ENCODE data around the gene TMEM218.

The TMEM218 gene

GRCh38 chr11:125128450-125128849 lies 17.0 kb upstream of the TMEM218 start:
- no peak overlapping the region for H3K9ac ChIP-seq (ENCODE audit: low read length)
- no peaks in the 10 kb centered on the region for H3K4me1 ChIP-seq (ENCODE audit: insufficient read depth, low read length)
- no peaks in the 10 kb centered on the region for H3K27me3 ChIP-seq (ENCODE audit: control insufficient read depth in 1 of 2, insufficient read depth in 2 of 2, low read length in 2 of 2)
- H3K4me3 ChIP-seq (ENCODE audit: low read depth in 1 of 2, low read length in 2 of 2), result no peak overlapping the region
- no peak overlapping the region for H3K27ac ChIP-seq (ENCODE audit: low read depth, low read length)
- H3K36me3 ChIP-seq (ENCODE audit: insufficient read depth, low read length), result no peaks in the 10 kb centered on the region
- H3K9me3 ChIP-seq (ENCODE audit: low read length), result no peaks in the 10 kb centered on the region

GRCh38 chr11:125124618-125124992 lies 13.2 kb upstream of the TMEM218 start:
- H3K9me3 ChIP-seq (ENCODE audit: low read length), result no peaks in the 10 kb centered on the region
- no peak overlapping the region for H3K4me3 ChIP-seq (ENCODE audit: low read depth in 1 of 2, low read length in 2 of 2)
- H3K27ac ChIP-seq (ENCODE audit: low read depth, low read length), result no peak overlapping the region
- no peaks in the 10 kb centered on the region for H3K4me1 ChIP-seq (ENCODE audit: insufficient read depth, low read length)
- H3K9ac ChIP-seq (ENCODE audit: low read length), result no peak overlapping the region
- H3K36me3 ChIP-seq (ENCODE audit: insufficient read depth, low read length), result no peaks in the 10 kb centered on the region
- H3K27me3 ChIP-seq (ENCODE audit: control insufficient read depth in 1 of 2, insufficient read depth in 2 of 2, low read length in 2 of 2), result no peaks in the 10 kb centered on the region

GRCh38 chr11:125123947-125124617 lies 12.7 kb upstream of the TMEM218 start:
- no peak overlapping the region for H3K27ac ChIP-seq (ENCODE audit: low read depth, low read length)
- H3K36me3 ChIP-seq (ENCODE audit: insufficient read depth, low read length), result no peaks in the 10 kb centered on the region
- no peaks in the 10 kb centered on the region for H3K4me1 ChIP-seq (ENCODE audit: insufficient read depth, low read length)
- H3K4me3 ChIP-seq (ENCODE audit: low read depth in 1 of 2, low read length in 2 of 2), result peak overlapping the region in 1 of 2 donors; percentile 5
- no peaks in the 10 kb centered on the region for H3K9me3 ChIP-seq (ENCODE audit: low read length)
- no peaks in the 10 kb centered on the region for H3K27me3 ChIP-seq (ENCODE audit: control insufficient read depth in 1 of 2, insufficient read depth in 2 of 2, low read length in 2 of 2)
- H3K9ac ChIP-seq (ENCODE audit: low read length), result no peak overlapping the region

GRCh38 chr11:125123194-125123946 lies 11.9 kb upstream of the TMEM218 start:
- no peak overlapping the region for H3K27ac ChIP-seq (ENCODE audit: low read depth, low read length)

GRCh38 chr11:125117429-125117828 lies 6.0 kb upstream of the TMEM218 start:
- no peak overlapping the region for H3K9ac ChIP-seq (ENCODE audit: low read length)
- no peaks in the 10 kb centered on the region for H3K36me3 ChIP-seq (ENCODE audit: insufficient read depth, low read length)
- H3K4me3 ChIP-seq (ENCODE audit: low read depth in 1 of 2, low read length in 2 of 2), result no peak overlapping the region

More at GRCh38 chr11:125123194-125123946, 11.9 kb upstream of the TMEM218 start:
- Histone ChIP-seq H3K4me1 (ENCODE audit: insufficient read depth, low read length) (no peaks in the 10 kb centered on the region), H3K9ac (ENCODE audit: low read length) (no peak overlapping the region), H3K36me3 (ENCODE audit: insufficient read depth, low read length) (no peaks in the 10 kb centered on the region), H3K9me3 (ENCODE audit: low read length) (no peaks in the 10 kb centered on the region), H3K4me3 (ENCODE audit: low read depth in 1 of 2, low read length in 2 of 2) (peak overlapping the region in 1 of 2 donors; percentile 5), H3K27me3 (ENCODE audit: control insufficient read depth in 1 of 2, insufficient read depth in 2 of 2, low read length in 2 of 2) (no peaks in the 10 kb centered on the region)

GRCh38 chr11:125114518-125114917 lies 3.1 kb upstream of the TMEM218 start:
- Histone ChIP-seq H3K27me3 (ENCODE audit: control insufficient read depth in 1 of 2, insufficient read depth in 2 of 2, low read length in 2 of 2) (peaks cover 0 to 7% of the 10 kb centered on the region in 2 donors), H3K4me1 (ENCODE audit: insufficient read depth, low read length) (peaks cover 13% of the 10 kb centered on the region), H3K36me3 (ENCODE audit: insufficient read depth, low read length) (no peaks in the 10 kb centered on the region), H3K4me3 (ENCODE audit: low read depth in 1 of 2, low read length in 2 of 2) (no peak overlapping the region), H3K27ac (ENCODE audit: low read depth, low read length) (no peak overlapping the region), H3K9me3 (ENCODE audit: low read length) (no peaks in the 10 kb centered on the region), H3K9ac (ENCODE audit: low read length) (no peak overlapping the region)

More at GRCh38 chr11:125117429-125117828, 6.0 kb upstream of the TMEM218 start:
- Histone ChIP-seq H3K27ac (ENCODE audit: low read depth, low read length) (no peak overlapping the region), H3K9me3 (ENCODE audit: low read length) (no peaks in the 10 kb centered on the region), H3K27me3 (ENCODE audit: control insufficient read depth in 1 of 2, insufficient read depth in 2 of 2, low read length in 2 of 2) (peaks cover 0 to 7% of the 10 kb centered on the region in 2 donors), H3K4me1 (ENCODE audit: insufficient read depth, low read length) (no peaks in the 10 kb centered on the region)

GRCh38 chr11:125112208-125112604 lies 780 bp upstream of the TMEM218 start:
- H3K27ac ChIP-seq (ENCODE audit: low read depth, low read length), result no peak overlapping the region
- peaks cover 13% of the 10 kb centered on the region for H3K4me1 ChIP-seq (ENCODE audit: insufficient read depth, low read length)
- no peaks in the 10 kb centered on the region for H3K9me3 ChIP-seq (ENCODE audit: low read length)
- peaks cover 0 to under 1% of the 10 kb centered on the region in 2 donors for H3K27me3 ChIP-seq (ENCODE audit: control insufficient read depth in 1 of 2, insufficient read depth in 2 of 2, low read length in 2 of 2)
- peak overlapping the region in 1 of 2 donors; percentile 97 for H3K4me3 ChIP-seq (ENCODE audit: low read depth in 1 of 2, low read length in 2 of 2)
- no peaks in the 10 kb centered on the region for H3K36me3 ChIP-seq (ENCODE audit: insufficient read depth, low read length)
- H3K9ac ChIP-seq (ENCODE audit: low read length), result no peak overlapping the region

GRCh38 chr11:125111001-125111342 lies 454 bp downstream of the TMEM218 start:
- Histone ChIP-seq H3K4me3 (ENCODE audit: low read depth in 1 of 2, low read length in 2 of 2) (peak overlapping the region; percentile 78 to 97), H3K9ac (ENCODE audit: low read length) (peak overlapping the region; percentile 87), H3K9me3 (ENCODE audit: low read length) (no peaks in the 10 kb centered on the region)

GRCh38 chr11:125110506-125110905 lies 920 bp downstream of the TMEM218 start:
- no peaks in the 10 kb centered on the region for H3K36me3 ChIP-seq (ENCODE audit: insufficient read depth, low read length)
- H3K4me3 ChIP-seq (ENCODE audit: low read depth in 1 of 2, low read length in 2 of 2), result no peak overlapping the region
- H3K9me3 ChIP-seq (ENCODE audit: low read length), result no peaks in the 10 kb centered on the region
- no peak overlapping the region for H3K9ac ChIP-seq (ENCODE audit: low read length)
- H3K4me1 ChIP-seq (ENCODE audit: insufficient read depth, low read length), result peaks cover 13% of the 10 kb centered on the region
- no peaks in the 10 kb centered on the region for H3K27me3 ChIP-seq (ENCODE audit: control insufficient read depth in 1 of 2, insufficient read depth in 2 of 2, low read length in 2 of 2)
- no peak overlapping the region for H3K27ac ChIP-seq (ENCODE audit: low read depth, low read length)

More at GRCh38 chr11:125111001-125111342, 454 bp downstream of the TMEM218 start:
- peak overlapping the region; percentile 38 for H3K27ac ChIP-seq (ENCODE audit: low read depth, low read length)
- H3K27me3 ChIP-seq (ENCODE audit: control insufficient read depth in 1 of 2, insufficient read depth in 2 of 2, low read length in 2 of 2), result no peaks in the 10 kb centered on the region
- H3K36me3 ChIP-seq (ENCODE audit: insufficient read depth, low read length), result no peaks in the 10 kb centered on the region
- H3K4me1 ChIP-seq (ENCODE audit: insufficient read depth, low read length), result peaks cover 13% of the 10 kb centered on the region

- Histone ChIP-seq H3K4me3 (ENCODE audit: low read depth in 1 of 2, low read length in 2 of 2) (no peak overlapping the region), H3K27me3 (ENCODE audit: control insufficient read depth in 1 of 2, insufficient read depth in 2 of 2, low read length in 2 of 2) (no peaks in the 10 kb centered on the region), H3K9me3 (ENCODE audit: low read length) (no peaks in the 10 kb centered on the region), H3K9ac (ENCODE audit: low read length) (no peak overlapping the region), H3K27ac (ENCODE audit: low read depth, low read length) (no peak overlapping the region), H3K4me1 (ENCODE audit: insufficient read depth, low read length) (peaks cover 13% of the 10 kb centered on the region), H3K36me3 (ENCODE audit: insufficient read depth, low read length) (no peaks in the 10 kb centered on the region)
These were observed 3.0 kb downstream of the TMEM218 start for GRCh38 chr11:125108469-125108868.

GRCh38 chr11:125105926-125106325 lies 5.5 kb downstream of the TMEM218 start:
- H3K36me3 ChIP-seq (ENCODE audit: insufficient read depth, low read length), result no peaks in the 10 kb centered on the region
- no peaks in the 10 kb centered on the region for H3K9me3 ChIP-seq (ENCODE audit: low read length)
- H3K27me3 ChIP-seq (ENCODE audit: control insufficient read depth in 1 of 2, insufficient read depth in 2 of 2, low read length in 2 of 2), result no peaks in the 10 kb centered on the region
- H3K4me3 ChIP-seq (ENCODE audit: low read depth in 1 of 2, low read length in 2 of 2), result no peak overlapping the region
- no peak overlapping the region for H3K27ac ChIP-seq (ENCODE audit: low read depth, low read length)
- H3K9ac ChIP-seq (ENCODE audit: low read length), result no peak overlapping the region
- H3K4me1 ChIP-seq (ENCODE audit: insufficient read depth, low read length), result peaks cover 29% of the 10 kb centered on the region
